ENCODE measurements around the gene SHISA4. TPM values are rescaled to one million over a fixed set of nuclear protein-coding genes. Genes with fewer than 3 reads are reported as not detected.

The SHISA4 gene
- total and polyA plus RNA-seq, 2 of the 8 experiments (the other 6 are each of a cell fraction or from before 2014, with no cell fraction given), result 7.8 to 28.9 TPM

DNA sequence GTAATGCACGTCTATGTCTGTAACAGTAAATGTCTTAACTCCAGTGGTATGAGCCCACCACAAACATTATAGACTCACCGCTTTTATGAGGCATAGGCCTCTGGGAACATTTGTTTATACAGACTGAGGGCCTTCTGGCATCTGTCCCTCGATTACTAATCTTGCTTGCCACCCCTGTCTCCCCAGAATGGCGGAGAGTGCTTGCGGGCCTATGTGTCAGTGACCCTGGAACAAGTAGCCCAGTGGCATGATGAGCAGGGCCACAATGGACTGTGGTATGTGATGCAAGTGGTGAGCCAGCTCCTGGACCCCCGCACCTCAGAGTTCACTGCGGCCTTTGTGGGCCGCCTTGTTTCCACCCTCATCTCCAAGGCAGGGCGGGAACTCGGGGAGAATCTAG is 18.3 kb upstream of the SHISA4 start:
- H3K23ac ChIP-seq (ENCODE audit: insufficient read length), result no peak overlapping the region
- no peak overlapping the region for H4K8ac ChIP-seq (ENCODE audit: extremely low read depth, insufficient read depth, low read length)
- WGBS, 2 experiments (ENCODE audit: extremely low coverage in 1 of 2, insufficient coverage in 1 of 2, insufficient read length in 1 of 2, insufficient replicate concordance in 2 of 2, low coverage in 1 of 2, low lambda C conversion rate in 2 of 2, missing lambda C conversion rate in 1 of 2), result 93% methylated on average over 10 of the region's 10 CpGs; no CpG with 5 or more reads in 1 of the 2 experiments
- TF ChIP-seq SIRT6 (IDR thresholded peaks at IDR 0.05; ENCODE audit: low read length), result no peak
- no peak for TF ChIP-seq POLR2AphosphoS5 (IDR thresholded peaks at IDR 0.05; ENCODE audit: low read depth, low read length)
- TF ChIP-seq SIN3A (conservative IDR thresholded peaks at IDR 0.05 in 1 of 2, IDR thresholded peaks at IDR 0.05 in 1 of 2; ENCODE audit: low read depth in 1 of 2, low read length in 2 of 2), result no peak
- TF ChIP-seq NRF1 (IDR thresholded peaks at IDR 0.05; ENCODE audit: low read depth, low read length), result no peak
- ChIA-PET POLR2A (ENCODE audit: partially characterized antibody) (interaction anchor here (1.2 kb wide), 1 partner anchor 13 kb away, joined by 3 read pairs; no protein-coding TSS in a partner anchor), CTCF (ENCODE audit: partially characterized antibody) (interaction anchor here (0.6 to 1.3 kb wide), 3 partner anchors 22 to 1458 kb away, joined by 3 to 4 read pairs (median 4); no protein-coding TSS in a partner anchor)
- no peak overlapping the region for H4K5ac ChIP-seq (ENCODE audit: insufficient read length, low read depth, low read length)
- H4K20me1 ChIP-seq (replicated peaks in 1 of 2; ENCODE audit: control insufficient read depth in 1 of 2, insufficient read depth in 2 of 2, low read length in 2 of 2), result no peaks in the 10 kb centered on the region
- H3K56ac ChIP-seq (replicated peaks; ENCODE audit: insufficient read length, low read depth, low read length), result no peak overlapping the region
- H2BK15ac ChIP-seq (ENCODE audit: low read length), result no peak overlapping the region
- no peak overlapping the region for H2AK5ac ChIP-seq (ENCODE audit: low read depth, low read length)
- H2BK5ac ChIP-seq (ENCODE audit: low read depth, low read length), result no peak overlapping the region
- no peak for FAIRE-seq
- H3K4me3 ChIP-seq (ENCODE audit: extremely low read depth in 1 of 4, insufficient read depth in 2 of 4, low read depth in 3 of 4, low read length in 4 of 4), result no peak overlapping the region
- DNase-seq (ENCODE audit: low read depth in 1 of 2, low spot score in 2 of 2), result no peak
- no peaks in the 10 kb centered on the region for H3K79me1 ChIP-seq (ENCODE audit: low read depth, low read length)
- H3K36me3 ChIP-seq (ENCODE audit: control insufficient read depth in 2 of 4, insufficient read depth in 4 of 4, low read length in 3 of 4), result peaks cover 50 to 91% (median 83%) of the 10 kb centered on the region in 4 experiments
- H2AFZ ChIP-seq (ENCODE audit: low read length), result no peak overlapping the region
- H3K27me3 ChIP-seq (replicated peaks in 1 of 4; ENCODE audit: control insufficient read depth in 3 of 4, extremely low read depth in 1 of 4, insufficient read depth in 3 of 4, low read length in 3 of 4), result no peaks in the 10 kb centered on the region
- H2BK20ac ChIP-seq (ENCODE audit: low read length), result no peak overlapping the region
- no peak overlapping the region for H3K27ac ChIP-seq (ENCODE audit: low read depth, low read length)
- no peak overlapping the region for H2BK120ac ChIP-seq (replicated peaks; ENCODE audit: low read depth, low read length)
- H3K4ac ChIP-seq (replicated peaks; ENCODE audit: insufficient read length, low read depth, low read length), result no peak overlapping the region
- H3K9ac ChIP-seq (replicated peaks in 1 of 4; ENCODE audit: extremely low read depth in 1 of 4, low read depth in 3 of 4, low read length in 3 of 4), result no peak overlapping the region
- H3K9me3 ChIP-seq (ENCODE audit: insufficient read depth in 2 of 2, low read depth in 1 of 2, low read length in 1 of 2), result no peaks in the 10 kb centered on the region
- H3K18ac ChIP-seq (ENCODE audit: extremely low read depth, low read length), result no peak overlapping the region
- H3K23me2 ChIP-seq (ENCODE audit: low read depth, low read length), result no peaks in the 10 kb centered on the region
- no peaks in the 10 kb centered on the region for H3K79me2 ChIP-seq (ENCODE audit: control insufficient read depth in 1 of 2, insufficient read depth in 2 of 2, low read length in 2 of 2)
- H3K4me1 ChIP-seq (replicated peaks in 1 of 4; ENCODE audit: control insufficient read depth in 3 of 4, insufficient read depth in 4 of 4, low read length in 3 of 4), result no peaks in the 10 kb centered on the region
- H4K91ac ChIP-seq (replicated peaks; ENCODE audit: insufficient read length, low read length), result no peak overlapping the region
- no peak overlapping the region for H3K14ac ChIP-seq (ENCODE audit: insufficient read length)
- no peak overlapping the region for H3K4me2 ChIP-seq (ENCODE audit: insufficient read depth in 1 of 2, low read depth in 2 of 2, low read length in 2 of 2)
- H2BK12ac ChIP-seq (ENCODE audit: low read depth, low read length), result no peak overlapping the region

All from H1 (cell line).